Caco-2 (cell line): ENCODE data around the gene DOK3. TPM values are rescaled to one million over a fixed set of nuclear protein-coding genes. Genes with fewer than 3 reads are reported as not detected.

Experiments used
- BruUV-seq: library from RNA; stranded (reverse); fragments of 400-500 nt; replicated peaks from 2 replicates; lab custom pipeline; 2021; lab: Mats Ljungman, UMichigan
- CTCF ChIA-PET: fragments of 300-600 bp; sonication (Branson Sonifier 250); formaldehyde crosslinking; loops from one replicate; lab custom pipeline; 2022; ENCODE audit warnings: antibody characterized with exemption; lab: Charles Lee
- POLR2A ChIA-PET: fragments of 300-600 bp; sonication (Branson Sonifier 250); formaldehyde crosslinking; loops from one replicate; lab custom pipeline; 2022; ENCODE audit warnings: antibody characterized with exemption; lab: Charles Lee
- DNase-seq, 2 experiments: peaks; one replicate each; pipeline versions ENCODE4 v3.0.0 to v3.0.0-alpha.2; 2020 to 2022
- H3K27me3 ChIP-seq: replicated peaks from 2 replicates; pipeline ENCODE4 v1.6.0; 2011; ENCODE audit warnings: low read length; ENCODE audit not compliant: control insufficient read depth, insufficient read depth
- H3K36me3 ChIP-seq: 2 replicates; pipeline ENCODE4 v1.5.1; 2011; ENCODE audit warnings: low read length; ENCODE audit not compliant: control insufficient read depth, insufficient read depth
- H3K4me1 ChIP-seq: fragments of 250-450 bp; sonication (Bioruptor Pico); 2 replicates; pipeline ENCODE4 v1.5.1; 2020; ENCODE audit warnings: mild to moderate bottlenecking
- H3K4me3 ChIP-seq: 2 replicates; pipeline ENCODE4 v1.5.1; 2011; ENCODE audit warnings: low read depth, mild to moderate bottlenecking, control low read depth, low read length
- H3K9me3 ChIP-seq: fragments of 250-450 bp; sonication (Bioruptor Pico); 2 replicates; pipeline ENCODE4 v1.5.1; 2020; ENCODE audit warnings: mild to moderate bottlenecking, moderate library complexity
- H3K27ac Mint-ChIP-seq: one replicate; pipeline ENCODE4 v1.8.0; 2022; ENCODE audit warnings: mixed read lengths; ENCODE audit not compliant: unreplicated experiment
- H3K27me3 Mint-ChIP-seq: one replicate; pipeline ENCODE4 v1.8.0; 2022; ENCODE audit warnings: mixed read lengths; ENCODE audit not compliant: insufficient read depth, unreplicated experiment
- H3K36me3 Mint-ChIP-seq: one replicate; pipeline ENCODE4 v1.8.0; 2022; ENCODE audit warnings: mild to moderate bottlenecking, mixed read lengths; ENCODE audit not compliant: insufficient read depth, unreplicated experiment
- H3K4me1 Mint-ChIP-seq: one replicate; pipeline ENCODE4 v1.8.0; 2022; ENCODE audit warnings: low read depth, mixed read lengths; ENCODE audit not compliant: unreplicated experiment
- H3K4me3 Mint-ChIP-seq: one replicate; pipeline ENCODE4 v1.8.0; 2022; ENCODE audit warnings: mild to moderate bottlenecking, moderate library complexity, mixed read lengths; ENCODE audit not compliant: unreplicated experiment
- H3K9me3 Mint-ChIP-seq: one replicate; pipeline ENCODE4 v1.8.0; 2022; ENCODE audit warnings: mixed read lengths; ENCODE audit not compliant: unreplicated experiment
- CTCF ChIP-seq, 2 experiments: fragments of 200-600 bp in 1 of 2; IDR thresholded peaks; 1 replicate in 1 of 2; 2 replicates in 1 of 2; pipeline versions ENCODE4 v1.5.1 to v1.8.0; 2011 to 2022; ENCODE audit warnings: antibody characterized with exemption in 1 of 2, control low read depth in 1 of 2, inconsistent platforms in 1 of 2, low read depth in 1 of 2, low read length in 1 of 2, mild to moderate bottlenecking in 1 of 2, moderate library complexity in 1 of 2; ENCODE audit not compliant: insufficient read depth in 1 of 2, severe bottlenecking in 1 of 2, unreplicated experiment in 1 of 2
- intact Hi-C: fragments of 100-400 bp; cut with micrococcal nuclease; formaldehyde crosslinking; loops from one replicate; pipeline ENCODE4 v1.10.0; 2022; ENCODE audit not compliant: unreplicated experiment
- total RNA-seq: library from RNA; stranded (reverse); gene quantifications from 2 replicates; pipeline ENCODE4 v1.2.3, GENCODE V29; 2022

Gene DOK3
- total RNA-seq, 1 experiment from 2014 or later: 7.9 TPM

- Mint-ChIP-seq H3K4me1 (peaks cover 7% of the 10 kb centered on the region), H3K27me3 (no peaks in the 10 kb centered on the region), H3K9me3 (no peaks in the 10 kb centered on the region), H3K4me3 (peak overlapping the region; percentile 77), H3K36me3 (peaks cover 63% of the 10 kb centered on the region), H3K27ac (peak overlapping the region; percentile 87)
- intact Hi-C loops: loop anchor here (1.0 to 2.0 kb wide), 3 partner anchors 50 to 142 kb away; no protein-coding TSS in a partner anchor
- peaks cover 7% of the 10 kb centered on the region; the same call in 1 of the 2 replicates for H3K4me1 ChIP-seq
- H3K4me3 ChIP-seq: peak overlapping the region; percentile 92
- ChIA-PET CTCF (interaction anchor here (0.5 to 6.5 kb wide), 24 partner anchors 10 to 365 kb away, joined by 3 to 110 read pairs (median 8); partner anchors contain the start of genes F12, GRK6, PDLIM7 and PRR7), POLR2A (interaction anchor here (0.6 to 2.4 kb wide), 8 partner anchors 17 to 371 kb away, joined by 3 to 21 read pairs (median 6); partner anchors contain the start of genes GRK6 and PDLIM7)
- TF ChIP-seq CTCF (IDR thresholded peaks at IDR 0.05; ENCODE audit: insufficient read depth in 1 of 2, low read depth in 1 of 2, low read length in 1 of 2, severe bottlenecking in 1 of 2, unreplicated experiment in 1 of 2): peak; percentile 62 to 95
- peak; percentile 90 to 97 for DNase-seq
- H3K36me3 ChIP-seq: no peaks in the 10 kb centered on the region; the same call in 1 of the 2 replicates
- no peaks in the 10 kb centered on the region for H3K27me3 ChIP-seq
- no TSS peak for BruUV-seq
- no peaks in the 10 kb centered on the region for H3K9me3 ChIP-seq
Measured at GRCh38 chr5:177454397-177455035, 55.1 kb downstream of the DOK3 start.

GRCh38 chr5:177453852-177454396, 55.7 kb downstream of the DOK3 start:
- Histone ChIP-seq H3K27me3 (no peaks in the 10 kb centered on the region), H3K4me1 (peaks cover 7% of the 10 kb centered on the region; the same call in 1 of the 2 replicates), H3K9me3 (no peaks in the 10 kb centered on the region), H3K4me3 (peak overlapping the region; percentile 92), H3K36me3 (no peaks in the 10 kb centered on the region; the same call in 1 of the 2 replicates)
- ChIA-PET POLR2A (interaction anchor here (0.7 to 2.4 kb wide), 3 partner anchors 27 to 83 kb away, joined by 4 to 21 read pairs (median 7); partner anchors contain the start of genes GRK6 and PDLIM7), CTCF (interaction anchor here (0.6 to 6.5 kb wide), 13 partner anchors 9 to 144 kb away, joined by 3 to 110 read pairs (median 20); partner anchors contain the start of genes GRK6, PDLIM7 and PRR7)
- Mint-ChIP-seq H3K27ac (peak overlapping the region; percentile 61), H3K36me3 (peaks cover 57% of the 10 kb centered on the region), H3K4me1 (peaks cover 7% of the 10 kb centered on the region), H3K27me3 (no peaks in the 10 kb centered on the region), H3K4me3 (peak overlapping the region; percentile 77), H3K9me3 (no peaks in the 10 kb centered on the region)
- DNase-seq: no peak
- no peak for TF ChIP-seq CTCF (IDR thresholded peaks at IDR 0.05; ENCODE audit: insufficient read depth in 1 of 2, low read depth in 1 of 2, low read length in 1 of 2, severe bottlenecking in 1 of 2, unreplicated experiment in 1 of 2)
- no TSS peak for BruUV-seq
- intact Hi-C loops: loop anchor here (1.0 to 2.0 kb wide), 3 partner anchors 50 to 141 kb away; no protein-coding TSS in a partner anchor
